SKM-1 treated with dmso at 0.1 percent for 144 hours (cell line): ENCODE data around the gene CDH19.

Experiments used
- DNase-seq: peaks from one replicate; lab custom pipeline; 2025; ENCODE audit not compliant: unreplicated experiment; lab: John Stamatoyannopoulos, UW

Gene CDH19

DNA sequence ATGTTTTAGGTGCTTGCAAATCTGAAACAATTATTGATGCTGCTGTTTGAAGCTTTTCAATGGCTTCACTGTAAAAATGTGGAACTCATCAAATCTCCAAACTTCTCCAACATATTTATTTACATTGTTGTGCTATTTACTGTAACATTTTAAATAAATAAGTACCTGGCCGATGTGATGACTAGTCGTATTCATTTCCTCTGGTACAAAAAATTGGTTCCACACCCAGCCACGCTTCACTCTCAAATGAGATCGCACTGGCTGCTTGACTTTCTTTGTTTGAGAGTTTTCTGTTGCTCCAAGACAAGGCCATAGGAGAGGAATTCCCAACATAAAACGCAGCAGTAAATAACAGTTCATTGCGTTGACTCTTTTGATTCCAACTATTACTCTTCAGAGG lies 32.0 kb downstream of the CDH19 start:
- no peak for DNase-seq

DNA sequence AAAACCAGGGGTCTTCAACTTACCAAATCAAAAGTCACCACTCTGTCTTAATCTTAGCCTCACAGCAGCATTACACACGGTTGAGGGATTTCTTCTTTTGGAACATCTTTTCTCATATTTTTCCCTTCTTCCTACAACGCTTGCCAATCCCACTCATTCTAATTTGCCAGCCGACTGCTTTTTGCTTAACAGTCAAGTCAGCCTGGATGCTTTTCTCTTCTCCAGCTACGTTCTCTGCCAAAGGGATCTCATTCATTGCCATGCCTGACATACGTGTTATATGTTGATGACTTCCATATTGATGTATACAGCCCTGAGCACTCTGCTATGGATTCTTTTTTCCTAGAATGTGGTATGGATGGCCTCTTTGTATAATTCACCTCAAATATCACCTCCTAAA lies 37.3 kb downstream of the CDH19 start:
- no peak for DNase-seq

DNA sequence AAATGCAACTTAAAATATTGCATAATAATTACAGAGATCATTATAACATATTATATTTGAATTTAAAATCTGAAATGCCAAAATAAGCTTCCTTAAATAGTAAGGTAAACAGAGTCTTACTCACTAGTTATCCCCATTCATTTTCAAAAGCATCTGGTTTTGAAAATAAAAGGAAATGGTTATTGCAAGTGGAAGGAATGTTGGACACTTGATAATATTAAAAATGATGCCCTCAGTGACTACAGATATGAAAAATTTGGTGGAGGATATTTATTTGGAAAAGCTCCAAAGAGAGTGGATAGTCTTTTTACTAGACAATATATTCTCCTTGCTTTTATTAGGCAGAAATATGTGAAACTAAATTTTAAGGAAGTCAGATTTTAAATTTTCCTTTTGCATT lies 39.7 kb downstream of the CDH19 start:
- DNase-seq = no peak

DNA sequence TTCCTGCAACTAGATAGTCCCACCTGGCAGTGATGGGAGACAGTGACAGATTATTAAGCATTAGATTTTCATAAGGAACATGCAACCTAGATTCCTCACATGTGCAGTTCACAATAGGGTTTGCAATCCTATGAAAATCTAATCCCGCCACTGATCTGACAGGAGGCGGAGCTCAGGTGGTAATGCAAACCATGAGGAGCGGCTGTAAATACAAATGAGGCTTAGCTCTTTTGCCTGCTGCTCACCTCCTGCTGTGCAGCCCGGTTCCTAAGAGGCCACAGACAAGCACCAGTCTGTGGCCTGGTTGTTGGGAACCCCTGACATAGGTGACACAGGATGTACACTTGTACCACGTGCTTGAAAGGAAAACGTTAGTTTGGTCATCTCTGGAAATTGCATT lies 41.6 kb downstream of the CDH19 start:
- no peak for DNase-seq

DNA sequence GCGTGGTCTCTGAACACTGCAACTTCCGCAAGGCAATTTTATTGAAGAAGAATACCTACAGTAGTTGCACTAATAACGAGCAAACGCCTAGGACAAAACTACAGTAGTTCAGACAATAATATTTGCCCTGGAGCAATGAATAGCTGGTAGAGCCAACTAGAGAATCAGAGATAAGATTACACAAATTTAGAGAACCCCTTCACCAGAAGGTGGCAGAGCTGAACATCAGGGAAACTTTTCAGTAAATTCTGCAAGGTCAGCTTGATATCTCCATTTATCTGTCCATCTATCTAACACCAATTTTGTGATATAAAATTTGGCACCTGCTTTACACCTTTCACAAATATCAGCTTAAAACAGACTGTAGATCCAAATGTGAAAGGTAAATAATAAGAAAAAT lies 43.8 kb downstream of the CDH19 start:
- no peak for DNase-seq

DNA sequence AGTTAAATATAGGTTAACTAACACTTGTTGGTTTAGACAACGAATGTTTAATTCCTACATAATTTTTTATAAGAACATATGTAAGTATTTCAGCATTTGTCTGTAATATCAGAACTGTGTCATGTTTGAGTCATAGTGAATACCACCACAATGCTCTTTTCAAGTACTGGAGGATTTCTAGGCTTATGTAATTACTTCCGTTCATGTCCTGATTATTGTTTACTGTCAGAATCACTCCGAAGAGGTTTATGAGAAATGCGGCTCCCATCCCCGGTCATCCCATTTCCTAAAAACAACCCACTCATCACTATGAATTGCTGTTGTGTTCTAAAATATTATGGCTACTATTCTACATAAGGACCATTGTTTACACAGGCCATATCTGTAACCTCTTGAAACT lies 45.1 kb downstream of the CDH19 start:
- no peak for DNase-seq

DNA sequence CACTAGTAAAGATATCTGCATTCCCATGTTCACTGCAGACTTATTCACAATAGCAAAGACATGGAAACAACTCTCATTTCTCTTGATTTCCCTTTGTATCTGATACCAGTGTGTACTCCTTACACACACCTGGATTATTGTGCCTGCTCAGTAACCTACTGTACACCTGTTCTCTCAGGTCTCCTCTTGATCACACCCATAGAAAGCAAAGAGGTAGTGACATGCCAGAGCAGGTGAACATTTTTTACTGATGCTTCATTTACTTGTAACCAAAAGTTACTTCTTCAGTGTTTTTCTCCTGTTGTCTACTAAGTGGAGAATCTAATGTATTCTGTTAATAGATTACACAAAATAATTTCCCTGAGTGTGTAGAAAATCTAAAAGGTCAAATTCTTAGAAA lies 46.8 kb downstream of the CDH19 start:
- no peak for DNase-seq

DNA sequence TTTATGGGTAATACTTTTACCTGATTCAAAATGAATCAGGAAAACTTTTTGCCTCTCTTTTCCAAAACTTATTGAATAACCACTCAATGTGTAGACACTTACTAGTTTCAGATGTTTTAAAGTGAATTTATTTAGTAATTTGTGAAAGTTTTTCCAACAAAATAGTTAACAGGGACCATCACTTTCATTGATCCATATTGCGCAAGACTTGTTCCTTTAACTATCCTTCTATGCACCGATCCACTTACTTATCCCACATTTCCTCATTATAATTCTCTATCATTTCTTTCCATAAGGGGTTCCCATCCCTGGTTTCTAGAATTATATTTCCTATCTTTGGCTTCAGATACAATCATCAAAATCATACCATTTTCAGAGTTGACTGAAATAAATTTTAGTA lies 48.3 kb downstream of the CDH19 start:
- DNase-seq = no peak

DNA sequence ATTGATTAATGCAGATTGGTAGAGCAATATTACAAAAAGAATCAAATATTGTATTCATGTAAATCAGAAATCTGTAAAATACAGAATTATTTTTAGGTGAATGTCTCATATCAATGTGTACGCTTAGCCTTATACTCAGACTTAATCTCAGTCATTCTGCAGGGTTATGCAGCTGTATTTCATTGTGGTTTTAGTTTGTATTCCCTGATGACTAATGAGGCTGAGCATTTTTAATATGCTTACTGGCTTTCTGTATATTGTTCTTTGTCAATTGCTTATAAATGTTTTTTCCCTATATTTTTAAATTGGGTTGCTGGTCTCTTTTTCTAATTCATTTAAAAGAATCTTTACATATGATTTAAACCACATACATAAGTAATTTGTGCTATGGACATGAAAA lies 50.1 kb downstream of the CDH19 start:
- DNase-seq = no peak

DNA sequence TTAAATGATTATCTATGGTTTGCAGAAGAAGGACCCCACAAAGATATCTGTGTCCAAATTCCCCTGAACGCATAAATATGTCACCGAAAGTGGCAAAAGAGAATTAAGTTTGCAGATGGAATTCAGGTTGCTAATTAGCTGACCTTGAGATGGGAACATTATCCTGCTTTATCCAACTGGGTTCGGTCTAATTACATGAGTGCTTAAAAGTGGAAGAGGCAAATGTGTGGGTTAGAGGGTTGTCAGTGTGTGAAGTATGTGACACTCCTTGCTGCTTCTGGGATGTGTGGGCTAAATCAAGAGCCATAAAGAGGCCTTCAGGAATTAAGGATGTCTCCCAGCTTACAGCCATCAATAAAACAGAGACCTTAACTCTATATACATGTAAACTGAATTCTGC lies 53.5 kb downstream of the CDH19 start:
- DNase-seq = no peak

DNA sequence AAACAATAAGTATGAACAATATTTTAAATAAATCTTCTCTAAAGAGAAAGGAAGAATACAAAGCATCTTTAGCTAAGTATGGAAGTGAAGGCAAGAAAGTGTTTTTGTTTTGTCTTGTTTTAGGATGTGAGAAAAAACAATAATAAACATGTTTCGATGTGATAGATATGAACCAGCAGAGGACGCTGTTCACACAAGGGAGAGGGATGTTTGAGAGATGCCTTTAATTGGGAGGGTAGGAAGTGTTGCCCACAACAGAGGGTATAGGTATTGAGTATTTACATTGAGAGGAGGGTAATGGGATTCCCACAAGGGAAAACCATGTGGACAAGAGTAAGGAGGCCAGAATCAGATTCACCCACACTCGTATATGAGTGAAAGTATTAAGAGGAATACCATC lies 55.1 kb downstream of the CDH19 start:
- no peak for DNase-seq

DNA sequence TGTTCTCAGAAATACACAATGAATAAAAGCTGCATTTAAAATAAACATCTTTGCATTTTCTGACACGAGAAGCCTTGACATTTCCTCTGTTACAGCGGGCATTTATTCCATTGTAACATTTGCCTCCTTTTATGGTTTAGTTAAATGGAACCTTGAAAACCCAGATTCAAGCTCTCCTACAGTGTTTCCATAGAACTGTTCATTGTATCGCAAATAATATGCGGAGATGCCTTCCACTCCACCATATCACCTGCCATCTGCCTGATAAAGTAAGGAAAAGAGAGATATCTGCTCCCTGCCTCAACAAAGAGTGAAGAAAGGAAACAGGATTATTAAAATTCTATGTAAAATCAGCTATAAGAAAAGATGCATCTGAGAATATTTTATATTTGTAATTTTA lies 69.8 kb downstream of the CDH19 start:
- no peak for DNase-seq

DNA sequence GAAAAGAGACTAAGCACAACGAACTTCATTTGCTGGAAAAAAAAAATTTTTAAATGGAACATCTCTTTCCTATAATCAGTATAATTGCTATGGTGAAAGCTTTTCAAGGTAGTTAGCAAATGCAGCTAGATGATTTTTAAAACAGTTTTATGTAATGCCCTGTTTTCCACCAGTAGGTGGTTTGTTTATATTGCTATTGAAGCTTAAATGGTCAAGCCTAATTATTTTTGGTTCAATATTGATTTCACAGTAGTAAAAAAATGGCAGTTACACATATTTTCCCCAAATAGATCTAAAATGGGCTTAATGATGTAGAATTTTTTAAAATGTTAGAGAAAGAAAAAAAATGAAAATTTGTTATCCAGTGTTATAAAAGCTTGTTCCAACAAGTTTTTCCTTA lies 70.2 kb downstream of the CDH19 start:
- DNase-seq = no peak

DNA sequence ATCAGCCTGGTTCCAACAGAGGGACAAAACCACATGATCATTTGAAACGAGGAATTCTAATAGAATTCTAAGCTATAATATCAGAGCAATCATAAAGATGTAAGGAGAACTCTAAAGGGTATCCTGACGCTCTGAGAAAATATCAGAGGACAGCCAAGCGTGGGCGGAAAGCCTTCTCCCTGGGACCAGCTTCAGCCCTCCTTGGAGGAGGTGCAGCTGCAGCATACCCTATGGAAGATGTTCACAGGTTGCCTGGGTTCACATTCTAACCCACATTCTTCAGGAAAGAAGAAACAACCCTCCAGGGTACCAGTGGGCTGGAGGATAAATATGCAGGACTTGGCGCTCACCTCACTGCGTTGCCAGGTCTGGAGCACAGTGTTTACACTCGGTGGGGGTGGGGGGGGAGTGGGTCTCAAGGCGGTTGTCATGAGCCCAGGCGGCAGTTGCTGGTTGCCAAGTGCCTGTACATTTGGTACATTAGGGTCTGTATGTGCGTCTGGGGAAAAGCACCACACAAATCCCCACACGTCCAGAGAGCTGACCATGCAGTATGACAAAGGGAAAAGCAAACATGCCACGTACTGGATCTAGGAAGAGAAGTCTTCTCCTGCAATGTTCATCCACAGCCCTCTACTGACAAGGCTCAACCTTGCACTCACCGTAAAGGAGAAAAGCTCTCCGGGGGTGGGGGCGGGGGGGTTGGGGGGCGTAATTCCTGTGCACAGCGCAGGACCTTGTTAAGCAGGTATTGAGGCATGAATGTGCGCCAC lies 80.5 kb downstream of the CDH19 start:
- no peak for DNase-seq

DNA sequence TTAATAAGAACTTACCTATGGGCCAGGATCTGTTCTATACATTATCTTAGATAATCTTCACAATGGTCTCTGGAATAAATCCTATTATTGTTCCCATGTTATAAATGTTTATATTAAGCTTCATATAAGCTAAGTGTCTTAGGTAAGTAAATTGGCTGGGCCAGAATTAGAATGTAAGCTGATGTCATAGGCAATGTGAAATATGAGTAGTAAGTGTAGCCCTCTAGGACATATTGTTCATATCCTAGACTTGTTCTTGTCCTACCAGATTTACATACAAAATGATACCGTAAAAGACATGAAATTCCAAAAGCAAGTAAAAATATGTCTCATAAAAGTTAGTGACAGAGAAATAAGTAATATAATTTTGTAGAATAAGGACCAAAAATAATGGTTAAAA lies 89.9 kb downstream of the CDH19 start:
- DNase-seq = no peak

DNA sequence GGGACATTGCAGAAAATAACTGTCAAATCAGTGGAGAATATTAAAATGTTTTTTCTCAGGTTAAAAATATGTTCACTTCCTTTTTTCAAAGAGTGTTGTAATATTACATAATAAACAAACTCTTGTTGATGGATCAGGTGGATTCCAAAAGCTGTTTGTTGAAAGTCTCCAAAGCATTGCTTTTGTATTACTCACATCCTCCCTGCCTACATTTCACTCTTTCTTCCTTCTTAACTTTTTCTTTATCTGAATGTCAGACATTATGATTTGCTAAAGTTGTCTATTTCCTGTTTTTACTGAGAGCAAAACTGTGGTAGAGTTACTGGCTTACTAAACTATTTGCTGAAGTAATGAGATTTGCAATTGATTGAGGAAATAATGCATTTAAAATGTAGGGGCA lies 92.1 kb downstream of the CDH19 start:
- DNase-seq = no peak

DNA sequence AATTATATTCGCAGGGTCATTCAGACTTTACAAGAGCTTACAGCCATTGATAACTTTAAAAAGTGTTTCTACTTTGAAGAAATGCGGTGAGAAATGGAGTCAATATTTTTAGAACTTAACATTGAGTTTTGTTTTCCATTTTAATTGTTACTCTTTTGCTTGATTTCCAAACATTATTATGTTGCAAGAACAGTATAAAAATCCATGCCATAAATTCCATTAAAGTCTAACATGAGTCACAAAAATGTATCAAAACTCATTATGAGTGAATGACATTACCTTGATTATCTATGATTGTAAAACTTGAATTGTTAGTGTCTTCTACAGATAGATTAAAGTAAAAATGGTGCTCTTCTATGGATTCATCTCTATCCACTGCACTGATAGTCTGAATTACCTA lies 92.6 kb downstream of the CDH19 start:
- DNase-seq = no peak

DNA sequence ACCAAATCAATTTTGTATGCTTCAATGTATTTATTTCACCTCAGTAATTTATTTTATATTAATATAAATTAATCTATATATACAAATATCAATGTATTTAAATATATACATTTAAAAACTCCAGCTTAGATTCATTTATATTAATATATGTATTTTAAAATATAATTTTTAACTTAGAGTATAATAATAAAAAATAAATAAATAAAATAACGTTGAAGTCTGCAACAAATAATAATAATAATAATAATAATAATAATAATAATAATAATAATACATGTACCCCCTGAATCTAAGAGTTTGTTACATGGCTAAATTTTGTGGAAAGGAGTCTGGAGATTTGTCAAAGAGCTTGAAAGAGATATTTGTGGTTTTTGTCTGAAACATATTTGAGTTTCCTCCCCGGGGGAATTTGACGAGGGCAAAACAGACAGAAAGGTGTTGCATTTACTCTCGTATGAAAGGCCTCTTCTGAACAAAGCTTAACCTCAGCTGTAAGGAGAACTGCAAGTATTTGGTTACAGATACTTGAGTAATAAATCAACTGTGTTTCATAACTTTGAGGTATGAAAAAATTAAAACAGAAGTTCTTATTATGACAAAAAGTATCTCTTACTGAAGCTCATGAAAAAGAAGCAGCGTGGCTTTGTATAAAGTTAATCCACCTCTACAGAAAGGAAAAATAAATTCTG lies 93.4 kb downstream of the CDH19 start:
- peak; percentile 15 for DNase-seq

DNA sequence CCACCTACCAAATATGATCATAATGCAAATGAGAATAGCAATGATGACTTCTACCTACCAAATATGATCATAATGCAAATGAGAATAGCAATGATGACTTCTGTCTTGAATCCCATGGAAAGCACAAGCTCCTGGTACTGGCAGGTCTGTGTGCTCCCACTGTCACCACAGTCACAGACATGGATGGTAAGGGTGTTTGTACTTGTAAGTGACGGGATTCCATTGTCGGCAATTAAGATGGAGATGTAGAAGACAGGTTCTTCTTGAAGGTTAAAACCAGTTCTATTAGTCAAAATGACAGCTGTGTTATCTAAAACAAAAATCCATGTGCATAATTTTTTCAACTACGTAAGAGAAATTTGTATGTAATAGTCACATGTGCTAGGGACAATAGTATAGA lies 95.0 kb downstream of the CDH19 start:
- DNase-seq = no peak

DNA sequence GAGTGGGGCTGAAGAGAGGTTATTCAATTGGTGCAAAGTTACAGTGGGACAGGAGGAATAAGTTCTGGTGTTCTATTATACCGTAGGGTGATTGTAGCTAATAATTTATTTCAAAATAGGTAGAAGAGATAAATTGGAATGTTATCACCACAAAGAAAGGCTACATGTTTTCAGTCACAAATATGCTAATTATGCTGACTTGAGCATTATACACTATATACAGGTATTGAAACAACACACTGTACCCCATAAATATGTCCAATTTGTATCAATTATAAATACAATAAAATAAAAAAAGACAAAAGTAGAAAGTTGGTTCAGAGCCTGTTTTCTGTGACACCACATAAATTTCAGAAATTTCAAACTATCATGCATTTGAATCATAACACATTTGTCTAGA lies 97.7 kb downstream of the CDH19 start:
- no peak for DNase-seq

DNA sequence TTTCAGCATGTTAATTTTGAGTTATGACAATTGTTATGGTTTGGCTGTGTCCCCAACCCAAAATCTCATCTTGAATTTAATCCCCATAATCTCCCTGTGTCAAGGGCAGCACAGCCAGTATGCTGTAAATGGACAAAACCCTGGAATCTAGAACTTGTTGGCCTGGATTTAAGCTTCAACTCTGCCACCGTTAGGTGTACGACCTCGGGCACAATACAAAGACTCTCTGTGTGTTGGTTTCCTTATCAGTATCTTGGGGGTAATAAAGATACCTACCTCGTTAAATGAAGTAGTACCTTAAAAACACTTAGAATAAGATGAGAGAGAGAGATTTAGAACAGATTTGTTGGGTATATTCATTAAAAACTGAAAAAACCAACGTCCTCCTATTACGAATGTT lies 106.5 kb downstream of the CDH19 start:
- no peak for DNase-seq

DNA sequence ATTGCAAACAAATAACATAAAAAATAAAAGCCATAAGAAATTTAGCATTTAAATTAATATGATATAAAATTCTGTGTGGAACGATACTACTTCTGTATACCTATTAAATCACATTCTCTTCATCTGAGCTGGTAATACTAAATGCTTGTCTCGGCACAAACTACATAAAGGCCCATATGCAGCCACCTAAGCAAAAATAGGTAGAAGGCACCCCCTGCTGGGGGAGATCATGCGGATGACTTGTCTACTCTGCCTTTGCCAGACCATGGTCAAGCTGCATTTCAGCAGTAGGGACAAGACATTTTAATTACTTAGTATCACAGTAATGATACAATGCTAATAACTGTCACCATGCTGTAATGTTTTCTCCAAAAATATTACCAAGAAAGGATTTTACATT lies 108.0 kb downstream of the CDH19 start:
- DNase-seq = peak; percentile 29

DNA sequence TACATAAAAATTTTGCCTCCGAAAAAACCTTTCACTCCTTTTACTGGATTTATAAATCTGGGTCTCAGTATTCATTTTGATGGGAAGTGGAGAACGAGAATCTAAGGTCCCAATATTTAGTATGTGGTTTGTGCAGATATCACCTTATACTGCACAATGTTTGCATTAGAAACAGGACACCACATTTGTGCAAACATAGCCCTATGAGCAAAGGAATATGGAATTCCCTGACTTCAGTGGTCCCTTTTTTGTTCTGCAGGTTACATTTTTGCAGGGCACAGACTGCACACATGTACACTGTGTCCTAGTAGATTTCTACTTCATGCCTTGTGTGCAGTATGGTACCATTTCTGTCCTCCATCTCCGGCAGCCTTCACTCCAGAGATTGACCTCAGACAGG lies 130.0 kb downstream of the CDH19 start:
- no peak for DNase-seq
